Measurements from ENCODE around the gene RAB6B. TPM values are rescaled to one million over a fixed set of nuclear protein-coding genes. Genes with fewer than 3 reads are reported as not detected.

Gene RAB6B
- total and polyA plus RNA-seq, 2 of the 4 experiments (the other 2 are of a cell fraction), result 0.18 to 1.2 TPM

- TF ChIP-seq BHLHE40 (IDR thresholded peaks at IDR 0.05; ENCODE audit: low read depth, low read length), result no peak
Observed at GRCh38 chr3:133881939-133882825, 13.5 kb downstream of the RAB6B start (continued).

- Histone ChIP-seq H2AK5ac (ENCODE audit: low read depth, low read length) (no peak overlapping the region), H3K18ac (ENCODE audit: low read depth, low read length) (no peak overlapping the region), H2BK5ac (ENCODE audit: low read depth, low read length, poor library complexity, severe bottlenecking) (no peak overlapping the region), H2BK20ac (ENCODE audit: low read depth, low read length) (no peak overlapping the region), H3K9me3 (ENCODE audit: control insufficient read depth, insufficient read depth, low read length) (no peaks in the 10 kb centered on the region), H2AFZ (replicated peaks; ENCODE audit: low read length, poor library complexity) (no peak overlapping the region), H4K5ac (ENCODE audit: low read depth, low read length) (no peak overlapping the region), H4K20me1 (ENCODE audit: insufficient read depth, low read length) (no peaks in the 10 kb centered on the region), H3K9me1 (ENCODE audit: insufficient read depth, low read length) (no peaks in the 10 kb centered on the region), H3K36me3 (ENCODE audit: control insufficient read depth, insufficient read depth, low read length) (no peaks in the 10 kb centered on the region), H3K14ac (replicated peaks; ENCODE audit: low read depth, low read length) (no peak overlapping the region), H3K4me3 (ENCODE audit: insufficient read depth, low read depth, low read length) (no peak overlapping the region), H3K4ac (ENCODE audit: low read depth, low read length) (no peak overlapping the region), H3K4me2 (ENCODE audit: low read depth, low read length) (no peak overlapping the region), H3K56ac (ENCODE audit: extremely low read depth, insufficient read depth, low read length) (no peak overlapping the region), H2BK120ac (ENCODE audit: low read depth, low read length) (no peak overlapping the region), H3K4me1 (ENCODE audit: control insufficient read depth, insufficient read depth, low read length) (no peaks in the 10 kb centered on the region), H3K27ac (ENCODE audit: insufficient read depth, low read length) (no peak overlapping the region), H3K23ac (ENCODE audit: low read depth, low read length) (no peak overlapping the region), H3K9ac (ENCODE audit: low read depth, low read length) (no peak overlapping the region), H3K27me3 (ENCODE audit: control insufficient read depth, insufficient read depth, low read length) (peaks cover 47% of the 10 kb centered on the region), H2BK15ac (ENCODE audit: low read depth, low read length) (no peak overlapping the region), H4K91ac (ENCODE audit: insufficient read depth, low read depth, low read length) (no peak overlapping the region), H2AK9ac (replicated peaks; ENCODE audit: low read depth, low read length, poor library complexity) (no peak overlapping the region), H4K8ac (ENCODE audit: low read depth in 2 of 2, low read length in 2 of 2) (no peak overlapping the region), H3K79me1 (ENCODE audit: low read depth in 1 of 2, low read length in 2 of 2) (no peaks in the 10 kb centered on the region)
- POLR2A ChIA-PET (ENCODE audit: unreplicated experiment), result no interaction called here
- BruUV-seq (replicated peaks), result no TSS peak
- in situ Hi-C loops (cut with MboI; ENCODE audit: low sequenced_read_pairs), result no loop called here
- no peak for DNase-seq
- ATAC-seq (ENCODE audit: low read depth), result no peak
- CTCF ChIA-PET, result no interaction called here
- dilution Hi-C loops (cut with HindIII; ENCODE audit: low sequenced_read_pairs, unreplicated experiment), result no loop called here
- WGBS, 2 experiments (ENCODE audit: extremely low coverage in 2 of 2, insufficient read length in 1 of 2), result no CpG with 5 or more reads among the region's 1 CpG
- intact Hi-C loops (cut with micrococcal nuclease), result no loop called here
- no peak for TF ChIP-seq MAZ (IDR thresholded peaks at IDR 0.05; ENCODE audit: borderline replicate concordance, low read depth, low read length)
- TF ChIP-seq CTCF (conservative IDR thresholded peaks at IDR 0.05; ENCODE audit: low read depth, low read length), result no peak
- no peak for TF ChIP-seq RAD21 (IDR thresholded peaks at IDR 0.05; ENCODE audit: low read length)
- TF ChIP-seq ELK1 (IDR thresholded peaks at IDR 0.05; ENCODE audit: borderline replicate concordance, low read depth, low read length), result no peak
- no peak for TF ChIP-seq RCOR1 (IDR thresholded peaks at IDR 0.05; ENCODE audit: insufficient replicate concordance, low read length)
- no peak for TF ChIP-seq MAFK (IDR thresholded peaks at IDR 0.05; ENCODE audit: low read depth, low read length)
- no peak for TF ChIP-seq SMC3 (IDR thresholded peaks at IDR 0.05; ENCODE audit: low read depth, low read length)
- no peak for TF ChIP-seq CEBPB (IDR thresholded peaks at IDR 0.05; ENCODE audit: low read depth, low read length)
- TF ChIP-seq CHD1 (IDR thresholded peaks at IDR 0.05; ENCODE audit: low read depth, low read length), result no peak
- TF ChIP-seq POLR2A (IDR thresholded peaks at IDR 0.05; ENCODE audit: low read depth, low read length), result no peak
- no peak for TF ChIP-seq NFE2L2 (IDR thresholded peaks at IDR 0.05; ENCODE audit: low read depth, low read length)
- TF ChIP-seq USF2 (IDR thresholded peaks at IDR 0.05; ENCODE audit: low read depth, low read length), result no peak
Observed at GRCh38 chr3:133881492-133881891, 14.2 kb downstream of the RAB6B start.
